ENCODE measurements around the gene ARHGEF6. TPM values are rescaled to one million over a fixed set of nuclear protein-coding genes. Genes with fewer than 3 reads are reported as not detected.

Gene ARHGEF6
- total and polyA plus RNA-seq, 8 donors = 1.7 to 22.9 (median 8.1) TPM

- Histone ChIP-seq H3K27ac (no peak overlapping the region), H3K4me3 (no peak overlapping the region), H3K36me3 (peaks cover 0 to 21% (median 17%) of the 10 kb centered on the region in 4 donors), H3K4me1 (peaks cover 0 to 6% (median 0%) of the 10 kb centered on the region in 4 donors), H3K9me3 (no peaks in the 10 kb centered on the region), H3K27me3 (no peaks in the 10 kb centered on the region)
- DNase-seq = peak in 1 of 2 donors; percentile 8
- TF ChIP-seq CTCF (IDR thresholded peaks at IDR 0.05) (no peak), POLR2A (IDR thresholded peaks at IDR 0.05) (no peak), POLR2AphosphoS5 (IDR thresholded peaks at IDR 0.05) (no peak), EP300 (IDR thresholded peaks at IDR 0.05) (no peak)
- intact Hi-C loops (cut with DNase I; ENCODE audit: low total_unique reads) = no loop called here
- 46 to 90% (median 74%) methylated on average over 1 of the region's 1 CpG for WGBS, 5 donors
These were observed 93.3 kb downstream of the ARHGEF6 start for GRCh38 chrX:136687457-136687856.

- Histone ChIP-seq H3K36me3 (peaks cover 0 to 38% (median 27%) of the 10 kb centered on the region in 4 donors), H3K9me3 (no peaks in the 10 kb centered on the region), H3K27ac (no peak overlapping the region), H3K4me1 (no peaks in the 10 kb centered on the region), H3K4me3 (no peak overlapping the region), H3K27me3 (no peaks in the 10 kb centered on the region)
- no peak for DNase-seq
- TF ChIP-seq CTCF (IDR thresholded peaks at IDR 0.05) = no peak
- TF ChIP-seq POLR2AphosphoS5 (IDR thresholded peaks at IDR 0.05) = no peak
- no peak for TF ChIP-seq POLR2A (IDR thresholded peaks at IDR 0.05)
- no peak for TF ChIP-seq EP300 (IDR thresholded peaks at IDR 0.05)
- 66 to 93% (median 87%) methylated on average over 5 of the region's 5 CpGs for WGBS, 5 donors
- intact Hi-C loops (cut with DNase I; ENCODE audit: low total_unique reads) = no loop called here
These were observed 96.6 kb downstream of the ARHGEF6 start for GRCh38 chrX:136684120-136684519.

- WGBS, 5 donors = 60 to 80% (median 67%) methylated on average over 6 of the region's 6 CpGs
- no peak for DNase-seq
- Histone ChIP-seq H3K27me3 (no peaks in the 10 kb centered on the region), H3K9me3 (no peaks in the 10 kb centered on the region), H3K27ac (no peak overlapping the region), H3K4me3 (no peak overlapping the region), H3K4me1 (no peaks in the 10 kb centered on the region), H3K36me3 (peaks cover 0 to 35% (median 29%) of the 10 kb centered on the region in 4 donors)
- intact Hi-C loops (cut with DNase I; ENCODE audit: low total_unique reads) = no loop called here
- TF ChIP-seq EP300 (IDR thresholded peaks at IDR 0.05) = no peak
- no peak for TF ChIP-seq CTCF (IDR thresholded peaks at IDR 0.05)
- TF ChIP-seq POLR2A (IDR thresholded peaks at IDR 0.05) = no peak
- TF ChIP-seq POLR2AphosphoS5 (IDR thresholded peaks at IDR 0.05) = no peak
These were observed 101.2 kb downstream of the ARHGEF6 start for GRCh38 chrX:136679531-136679930.

- H3K4me1 ChIP-seq = no peaks in the 10 kb centered on the region
- peaks cover 0 to 34% (median 29%) of the 10 kb centered on the region in 4 donors for H3K36me3 ChIP-seq
- 43 to 65% (median 60%) methylated on average over 5 of the region's 5 CpGs for WGBS, 5 donors
- H3K27ac ChIP-seq = no peak overlapping the region
- intact Hi-C loops (cut with DNase I; ENCODE audit: low total_unique reads) = no loop called here
- H3K9me3 ChIP-seq = no peaks in the 10 kb centered on the region
- peak in 1 of 2 donors; percentile 12 for DNase-seq
- H3K4me3 ChIP-seq = no peak overlapping the region
- H3K27me3 ChIP-seq = no peaks in the 10 kb centered on the region
- TF ChIP-seq POLR2AphosphoS5 (IDR thresholded peaks at IDR 0.05) (no peak), CTCF (IDR thresholded peaks at IDR 0.05) (no peak), EP300 (IDR thresholded peaks at IDR 0.05) (no peak), POLR2A (IDR thresholded peaks at IDR 0.05) (no peak)
These were observed 106.3 kb downstream of the ARHGEF6 start for GRCh38 chrX:136674270-136674985.

Data from stomach (tissue), 9 donors.